CD4-positive, alpha-beta T cell (primary cell): ENCODE measurements around the gene F2R. TPM values are rescaled to one million over a fixed set of nuclear protein-coding genes. Genes with fewer than 3 reads are reported as not detected.
"Not testable (repeated sequence)": the region's sequence is repeated elsewhere in the genome, so short reads cannot be mapped to it uniquely, and the experiment has no call there.

Source experiments
- ATAC-seq: fragments of 200-7000 bp; cut with Tn5 transposase; one replicate; pipeline ENCODE4 v1.10.0; 2022; ENCODE audit warnings: mild to moderate bottlenecking; ENCODE audit not compliant: poor library complexity
- CTCF ChIA-PET: fragments of 350-600 bp; sonication (Branson Sonifier 250); formaldehyde crosslinking; loops from one replicate; lab custom pipeline; 2021; ENCODE audit warnings: antibody characterized with exemption, inconsistent platforms; lab: Charles Lee
- POLR2A ChIA-PET: fragments of 350-600 bp; sonication (Branson Sonifier 250); formaldehyde crosslinking; loops from one replicate; lab custom pipeline; 2021; ENCODE audit warnings: antibody characterized with exemption, inconsistent platforms; lab: Charles Lee
- DNase-seq, 14 experiments: peaks; one replicate each; pipeline ENCODE4 v3.0.0-alpha.2; 2013 to 2020; ENCODE audit warnings: mixed read lengths in 2 of 14
- H3K27ac ChIP-seq, 2 donors: one replicate each; pipeline versions ENCODE4 v1.5.1 to v1.7.0; 2013; ENCODE audit warnings: low read length in 2 of 2, low read depth in 1 of 2, mild to moderate bottlenecking in 1 of 2
- H3K27me3 ChIP-seq, 2 experiments: 1 replicate in 1 of 2; 2 replicates in 1 of 2; pipeline versions ENCODE4 v1.6.1 to v1.7.0; 2013; ENCODE audit warnings: low read length in 2 of 2, control low read depth in 1 of 2, mild to moderate bottlenecking in 1 of 2, moderate library complexity in 1 of 2; ENCODE audit not compliant: insufficient read depth in 2 of 2, control insufficient read depth in 1 of 2
- H3K36me3 ChIP-seq: one replicate; pipeline ENCODE4 v1.6.1; 2013; ENCODE audit warnings: low read length, control low read depth; ENCODE audit not compliant: insufficient read depth
- H3K4me1 ChIP-seq: one replicate; pipeline ENCODE4 v1.6.1; 2013; ENCODE audit warnings: low read length, control low read depth; ENCODE audit not compliant: insufficient read depth
- H3K4me3 ChIP-seq: one replicate; pipeline ENCODE4 v1.5.1; 2013; ENCODE audit warnings: mild to moderate bottlenecking, low read length, moderate library complexity
- H3K9me3 ChIP-seq, 2 experiments: 1 replicate in 1 of 2; 2 replicates in 1 of 2; pipeline versions ENCODE4 v1.6.1 to v1.7.0; 2013; ENCODE audit warnings: low read length in 2 of 2, mild to moderate bottlenecking in 2 of 2, control low read depth in 1 of 2, moderate library complexity in 1 of 2; ENCODE audit not compliant: control insufficient read depth in 1 of 2, insufficient read depth in 1 of 2
- H3K27ac Mint-ChIP-seq: one replicate; pipeline ENCODE4 v1.8.0; 2020; ENCODE audit warnings: mixed read lengths
- H3K27me3 Mint-ChIP-seq: one replicate; pipeline ENCODE4 v1.8.0; 2021; ENCODE audit warnings: mixed read lengths
- H3K36me3 Mint-ChIP-seq: one replicate; pipeline ENCODE4 v1.8.0; 2021; ENCODE audit warnings: low read depth, mixed read lengths
- H3K4me1 Mint-ChIP-seq: one replicate; pipeline ENCODE4 v1.8.0; 2021; ENCODE audit warnings: low read depth, mixed read lengths
- H3K4me3 Mint-ChIP-seq: one replicate; pipeline ENCODE4 v1.8.0; 2020; ENCODE audit warnings: mild to moderate bottlenecking, mixed read lengths
- H3K9me3 Mint-ChIP-seq: one replicate; pipeline ENCODE4 v1.8.0; 2020; ENCODE audit warnings: mixed read lengths
- intact Hi-C, 2 experiments: fragments of 100-400 bp; cut with DNase I in 1 of 2; cut with micrococcal nuclease in 1 of 2; formaldehyde crosslinking; loops; one replicate each; pipeline versions ENCODE4 v1.15.1 to v1.9.0; 2023 to 2025; cut with DNase I, micrococcal nuclease
- total RNA-seq, 174 experiments: library from RNA in 2 of 174; stranded (reverse) in 2 of 174; gene quantifications; one replicate each; pipeline ENCODE4 v1.2.3 and lab custom pipeline; 2021 to 2026
- TF ChIP-seq, protein P1 (sequence below): fragments of 200-600 bp; IDR thresholded peaks from one replicate; pipeline ENCODE4 v1.8.0; 2022; ENCODE audit warnings: antibody characterized with exemption, mild to moderate bottlenecking

Gene F2R
- total RNA-seq, 2 experiments from 2014 or later = 1.9 to 2.7 TPM

DNA sequence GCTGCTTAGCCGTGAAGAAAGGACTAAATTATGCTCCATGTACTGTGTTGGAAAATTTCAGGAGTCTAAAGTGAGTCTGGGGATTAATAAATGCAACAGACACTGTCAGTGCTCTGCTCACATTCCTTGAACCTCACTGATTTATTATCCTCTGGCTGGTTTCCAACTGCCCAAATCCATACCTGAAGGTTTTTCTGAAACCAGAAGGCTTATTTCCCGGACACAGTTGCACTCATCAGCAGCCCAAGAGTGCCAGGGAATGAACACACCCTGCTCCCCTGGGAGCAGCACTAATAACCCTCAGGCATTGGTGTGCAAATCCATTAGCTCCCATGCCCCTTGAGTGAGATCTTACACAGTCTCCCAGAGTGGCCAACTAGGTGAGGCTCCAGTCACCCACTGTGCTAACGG is 38.7 kb downstream of the F2R start:
- H3K27ac ChIP-seq = no peak overlapping the region
- Mint-ChIP-seq H3K4me1 (no peaks in the 10 kb centered on the region), H3K36me3 (no peaks in the 10 kb centered on the region), H3K27me3 (peaks cover 5% of the 10 kb centered on the region), H3K9me3 (no peaks in the 10 kb centered on the region), H3K27ac (no peak overlapping the region), H3K4me3 (no peak overlapping the region)
- CTCF ChIA-PET = interaction anchor here (0.9 kb wide), 1 partner anchor 10 kb away, joined by 3 read pairs; no protein-coding TSS in a partner anchor
- H3K4me1 ChIP-seq = no peaks in the 10 kb centered on the region
- no peaks in the 10 kb centered on the region for H3K36me3 ChIP-seq
- H3K27me3 ChIP-seq = no peaks in the 10 kb centered on the region
- intact Hi-C loops = no loop called here
- DNase-seq (no peak), ATAC-seq (no peak)
- no peaks in the 10 kb centered on the region for H3K9me3 ChIP-seq
- H3K4me3 ChIP-seq = no peak overlapping the region
- TF ChIP-seq, protein P1, sequence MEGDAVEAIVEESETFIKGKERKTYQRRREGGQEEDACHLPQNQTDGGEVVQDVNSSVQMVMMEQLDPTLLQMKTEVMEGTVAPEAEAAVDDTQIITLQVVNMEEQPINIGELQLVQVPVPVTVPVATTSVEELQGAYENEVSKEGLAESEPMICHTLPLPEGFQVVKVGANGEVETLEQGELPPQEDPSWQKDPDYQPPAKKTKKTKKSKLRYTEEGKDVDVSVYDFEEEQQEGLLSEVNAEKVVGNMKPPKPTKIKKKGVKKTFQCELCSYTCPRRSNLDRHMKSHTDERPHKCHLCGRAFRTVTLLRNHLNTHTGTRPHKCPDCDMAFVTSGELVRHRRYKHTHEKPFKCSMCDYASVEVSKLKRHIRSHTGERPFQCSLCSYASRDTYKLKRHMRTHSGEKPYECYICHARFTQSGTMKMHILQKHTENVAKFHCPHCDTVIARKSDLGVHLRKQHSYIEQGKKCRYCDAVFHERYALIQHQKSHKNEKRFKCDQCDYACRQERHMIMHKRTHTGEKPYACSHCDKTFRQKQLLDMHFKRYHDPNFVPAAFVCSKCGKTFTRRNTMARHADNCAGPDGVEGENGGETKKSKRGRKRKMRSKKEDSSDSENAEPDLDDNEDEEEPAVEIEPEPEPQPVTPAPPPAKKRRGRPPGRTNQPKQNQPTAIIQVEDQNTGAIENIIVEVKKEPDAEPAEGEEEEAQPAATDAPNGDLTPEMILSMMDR = no peak
- POLR2A ChIA-PET = no interaction called here

GRCh38 chr5:76755779-76756637 is 40.1 kb downstream of the F2R start:
- Histone ChIP-seq H3K4me1 (no peaks in the 10 kb centered on the region), H3K4me3 (no peak overlapping the region), H3K9me3 (no peaks in the 10 kb centered on the region), H3K27me3 (no peaks in the 10 kb centered on the region), H3K36me3 (no peaks in the 10 kb centered on the region), H3K27ac (no peak overlapping the region)
- TF ChIP-seq, protein P1 = no peak
- Mint-ChIP-seq H3K4me1 (no peaks in the 10 kb centered on the region), H3K36me3 (no peaks in the 10 kb centered on the region), H3K27me3 (no peaks in the 10 kb centered on the region), H3K9me3 (no peaks in the 10 kb centered on the region), H3K27ac (no peak overlapping the region), H3K4me3 (no peak overlapping the region)
- CTCF ChIA-PET = interaction anchor here (0.9 to 1.2 kb wide), 2 partner anchors 11 to 18 kb away, joined by 3 to 4 read pairs; no protein-coding TSS in a partner anchor
- no peak for ATAC-seq
- intact Hi-C loops = no loop called here
- DNase-seq = no peak
- POLR2A ChIA-PET = no interaction called here

- Histone ChIP-seq H3K27ac (no peak overlapping the region), H3K36me3 (no peaks in the 10 kb centered on the region), H3K27me3 (no peaks in the 10 kb centered on the region), H3K4me1 (no peaks in the 10 kb centered on the region), H3K4me3 (no peak overlapping the region), H3K9me3 (no peaks in the 10 kb centered on the region)
- ChIA-PET POLR2A (no interaction called here), CTCF (no interaction called here)
- Mint-ChIP-seq H3K9me3 (no peaks in the 10 kb centered on the region), H3K27ac (no peak overlapping the region), H3K4me1 (no peaks in the 10 kb centered on the region), H3K4me3 (no peak overlapping the region), H3K27me3 (no peaks in the 10 kb centered on the region), H3K36me3 (no peaks in the 10 kb centered on the region)
- intact Hi-C loops = no loop called here
- TF ChIP-seq, protein P1 = no peak
- DNase-seq (no peak), ATAC-seq (no peak)
Observed at GRCh38 chr5:76757049-76757448, 41.1 kb downstream of the F2R start.

GRCh38 chr5:76761118-76761517 is 45.2 kb downstream of the F2R start:
- CTCF ChIA-PET, intact Hi-C loops, H3K4me1 Mint-ChIP-seq, H3K4me3 Mint-ChIP-seq, DNase-seq, H3K27ac ChIP-seq, H3K27ac Mint-ChIP-seq, H3K9me3 ChIP-seq, H3K36me3 Mint-ChIP-seq, ATAC-seq, POLR2A ChIA-PET, H3K27me3 Mint-ChIP-seq, H3K9me3 Mint-ChIP-seq, H3K36me3 ChIP-seq, H3K4me1 ChIP-seq, H3K27me3 ChIP-seq, H3K4me3 ChIP-seq: not testable (repeated sequence)
